Endothelial cell of umbilical vein (primary cell): ENCODE results near the gene LARGE1. TPM values are rescaled to one million over a fixed set of nuclear protein-coding genes. Genes with fewer than 3 reads are reported as not detected.

Experiments used
- BruUV-seq: library from RNA; stranded (reverse); fragments of 400-500 nt; replicated peaks from 2 replicates; lab custom pipeline; 2021; lab: Mats Ljungman, UMichigan
- CTCF ChIA-PET: fragments of 300-600, 350-600 bp; sonication (Branson Sonifier 250); formaldehyde crosslinking; loops from one replicate; lab custom pipeline; 2021; ENCODE audit warnings: antibody characterized with exemption, inconsistent platforms; lab: Charles Lee
- POLR2A ChIA-PET: fragments of 300-600, 350-600 bp; sonication (Branson Sonifier 250); formaldehyde crosslinking; loops from one replicate; lab custom pipeline; 2021; ENCODE audit warnings: antibody characterized with exemption, inconsistent platforms; lab: Charles Lee
- DNase-seq: peaks from one replicate; pipeline ENCODE4 v3.0.0-alpha.2; 2011; ENCODE audit warnings: low read depth, low spot score
- FAIRE-seq: peaks from 2 replicates; lab custom pipeline; 2011; peaks lifted over from hg19 to GRCh38; lab: Jason Lieb, UNC
- H2AFZ ChIP-seq: 2 replicates; pipeline ENCODE4 v1.6.0; 2012; ENCODE audit warnings: low read depth, low read length, control low read depth, inconsistent platforms
- H3K27ac ChIP-seq: 2 replicates; pipeline ENCODE4 v1.5.1; 2011; ENCODE audit warnings: low read depth, mild to moderate bottlenecking, control low read depth, low read length, moderate library complexity; ENCODE audit not compliant: insufficient read depth
- H3K27me3 ChIP-seq, 2 experiments: 2 replicates each; pipeline versions ENCODE4 v1.6.0 to v1.6.1; 2011; ENCODE audit warnings: low read length in 2 of 2, mixed read lengths in 1 of 2; ENCODE audit not compliant: control insufficient read depth in 2 of 2, insufficient read depth in 2 of 2
- H3K36me3 ChIP-seq, 2 experiments: 2 replicates in 1 of 2; 3 replicates in 1 of 2; pipeline ENCODE4 v1.5.1; 2011; ENCODE audit warnings: low read length in 2 of 2, mild to moderate bottlenecking in 1 of 2, moderate library complexity in 1 of 2; ENCODE audit not compliant: control insufficient read depth in 2 of 2, insufficient read depth in 2 of 2; ENCODE audit errors: extremely low read depth in 1 of 2
- H3K4me1 ChIP-seq: 3 replicates; pipeline ENCODE4 v1.5.1; 2011; ENCODE audit warnings: mild to moderate bottlenecking, low read length; ENCODE audit not compliant: control insufficient read depth, insufficient read depth; ENCODE audit errors: extremely low read depth
- H3K4me2 ChIP-seq: 2 replicates; pipeline ENCODE4 v1.6.1; 2011; ENCODE audit warnings: low read length, control low read depth, mixed read lengths; ENCODE audit not compliant: insufficient read depth
- H3K4me3 ChIP-seq, 3 experiments: fragments of 200-600 bp in 1 of 3; sonication (generic), shearing (Covaris generic) in 1 of 3; replicated peaks in 1 of 3; 2 replicates each; pipeline ENCODE4 v1.5.1; 2011 to 2016; ENCODE audit warnings: control low read depth in 3 of 3, low read length in 3 of 3, mild to moderate bottlenecking in 2 of 3, inconsistent platforms in 1 of 3, low read depth in 1 of 3, moderate library complexity in 1 of 3; ENCODE audit not compliant: insufficient read depth in 1 of 3
- H3K79me2 ChIP-seq: 2 replicates; pipeline ENCODE4 v1.6.0; 2012; ENCODE audit warnings: low read length, inconsistent platforms; ENCODE audit not compliant: control insufficient read depth, insufficient read depth
- H3K9ac ChIP-seq: replicated peaks from 2 replicates; pipeline ENCODE3; 2011; ENCODE audit warnings: low read length, control low read depth; ENCODE audit not compliant: insufficient read depth; ENCODE audit errors: extremely low read depth
- H3K9me1 ChIP-seq: replicated peaks from 3 replicates; pipeline ENCODE4 v1.6.0; 2011; ENCODE audit warnings: mild to moderate bottlenecking, low read length; ENCODE audit not compliant: control insufficient read depth, insufficient read depth; ENCODE audit errors: extremely low read depth
- H3K9me3 ChIP-seq: replicated peaks from 2 replicates; pipeline ENCODE4 v1.5.1; 2012; ENCODE audit warnings: low read length, inconsistent platforms; ENCODE audit not compliant: control insufficient read depth, insufficient read depth
- H4K20me1 ChIP-seq: replicated peaks from 2 replicates; pipeline ENCODE3; 2011; ENCODE audit warnings: mild to moderate bottlenecking, low read length; ENCODE audit not compliant: control insufficient read depth, insufficient read depth; ENCODE audit errors: extremely low read depth
- EZH2 ChIP-seq: IDR thresholded peaks from 2 replicates; pipeline ENCODE4 v1.6.1; 2012; ENCODE audit warnings: borderline replicate concordance, low read depth, mild to moderate bottlenecking, moderate library complexity, low read length, inconsistent platforms; ENCODE audit not compliant: severe bottlenecking
- FOS ChIP-seq: IDR thresholded peaks from 2 replicates; pipeline ENCODE4 v1.6.1; 2011; ENCODE audit warnings: mild to moderate bottlenecking, low read length, moderate library complexity, borderline replicate concordance; ENCODE audit not compliant: insufficient read depth
- GATA2 ChIP-seq: IDR thresholded peaks from 2 replicates; pipeline ENCODE4 v1.7.0; 2011; ENCODE audit warnings: low read depth, mild to moderate bottlenecking, moderate library complexity, mixed read lengths, low read length; ENCODE audit not compliant: insufficient read length, insufficient read depth
- JUN ChIP-seq: IDR thresholded peaks from 2 replicates; pipeline ENCODE4 v1.6.1; 2011; ENCODE audit warnings: borderline replicate concordance, low read depth; ENCODE audit not compliant: insufficient read length, insufficient read depth
- MYC ChIP-seq: IDR thresholded peaks from one replicate; pipeline ENCODE4 v1.6.1; 2011; ENCODE audit warnings: mild to moderate bottlenecking, low read depth, low read length
- POLR2A ChIP-seq: IDR thresholded peaks from 2 replicates; pipeline ENCODE4 v1.6.1; 2012; ENCODE audit warnings: low read depth, mild to moderate bottlenecking, control low read depth, low read length
- POLR2AphosphoS5 ChIP-seq: IDR thresholded peaks from 2 replicates; pipeline ENCODE4 v1.6.1; 2012; ENCODE audit warnings: low read depth, mild to moderate bottlenecking, control low read depth, low read length, moderate library complexity; ENCODE audit not compliant: insufficient read depth
- dilution Hi-C: fragments of 300-500 bp; cut with MboI; formaldehyde crosslinking; loops from one replicate; pipeline ENCODE4 v1.15.0; 2019; ENCODE audit warnings: low sequenced_read_pairs; ENCODE audit not compliant: extremely low pct_ligation_motif_present
- intact Hi-C: fragments of 100-400 bp; cut with micrococcal nuclease; formaldehyde crosslinking; loops from one replicate; pipeline ENCODE4 v1.10.0; 2022
- polyA plus RNA-seq, 4 experiments: library from polyadenylated mRNA; depleted of rRNA in 3 of 4; stranded (reverse) in 3 of 4; unstranded in 1 of 4; fragments of >200 nt; gene quantifications; 2 replicates each; pipeline versions ENCODE4 v1.2.1 to v1.2.3, GENCODE V29; 2011 to 2012; ENCODE audit warnings: missing spikeins in 1 of 4
- total RNA-seq: library from RNA; stranded (reverse); gene quantifications from 2 replicates; pipeline ENCODE4 v1.2.3, GENCODE V29; 2021
- TF ChIP-seq, protein P1 (sequence below), 2 donors: IDR thresholded peaks; 1 replicate in 1 of 2; 2 replicates in 1 of 2; pipeline ENCODE4 v1.5.1; 2011; ENCODE audit warnings: low read length in 2 of 2, mild to moderate bottlenecking in 2 of 2, moderate library complexity in 2 of 2, control low read depth in 1 of 2, inconsistent platforms in 1 of 2, low read depth in 1 of 2; ENCODE audit not compliant: insufficient read depth in 1 of 2; ENCODE audit errors: extremely low read depth in 1 of 2
- TF ChIP-seq, protein P2 (sequence below): IDR thresholded peaks from 2 replicates; pipeline ENCODE4 v1.6.1; 2011; ENCODE audit not compliant: insufficient read depth, insufficient read length

LARGE1 gene
- total and polyA plus RNA-seq, 2 donors (not counting 3 experiments of a cell fraction or from before 2014, with no cell fraction given), result 0.95 to 4.4 TPM

DNA sequence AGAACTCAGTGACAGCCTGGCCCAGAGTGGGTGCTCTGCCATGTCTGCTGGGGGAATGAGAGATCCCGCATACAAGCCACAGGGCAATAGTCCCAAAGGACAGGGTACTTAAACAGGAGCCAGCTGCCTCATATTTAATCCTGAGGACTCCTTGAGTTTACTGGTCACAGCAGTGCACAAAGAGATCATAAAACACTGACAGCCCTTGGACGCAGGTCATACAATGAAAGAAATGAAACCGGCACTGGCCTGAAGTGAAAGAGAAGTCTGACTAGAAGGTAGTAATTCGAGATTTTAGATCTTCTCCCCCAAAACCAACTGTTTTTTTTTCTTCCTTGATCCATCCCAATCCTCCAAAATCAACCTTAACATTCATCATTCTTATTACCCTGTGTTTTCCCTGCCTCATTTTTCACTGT, 562.3 kb downstream of the LARGE1 start:
- H3K36me3 ChIP-seq, result no peaks in the 10 kb centered on the region
- DNase-seq (no peak), FAIRE-seq (no peak)
- H3K4me3 ChIP-seq, result no peak overlapping the region
- no peaks in the 10 kb centered on the region for H3K9me1 ChIP-seq
- H4K20me1 ChIP-seq, result no peaks in the 10 kb centered on the region
- H3K27ac ChIP-seq, result no peak overlapping the region
- dilution Hi-C loops (no loop called here), intact Hi-C loops (no loop called here)
- TF ChIP-seq EZH2 (no peak), POLR2A (no peak), FOS (no peak), GATA2 (no peak), POLR2AphosphoS5 (no peak), JUN (no peak), MYC (no peak)
- TF ChIP-seq, protein P1, sequence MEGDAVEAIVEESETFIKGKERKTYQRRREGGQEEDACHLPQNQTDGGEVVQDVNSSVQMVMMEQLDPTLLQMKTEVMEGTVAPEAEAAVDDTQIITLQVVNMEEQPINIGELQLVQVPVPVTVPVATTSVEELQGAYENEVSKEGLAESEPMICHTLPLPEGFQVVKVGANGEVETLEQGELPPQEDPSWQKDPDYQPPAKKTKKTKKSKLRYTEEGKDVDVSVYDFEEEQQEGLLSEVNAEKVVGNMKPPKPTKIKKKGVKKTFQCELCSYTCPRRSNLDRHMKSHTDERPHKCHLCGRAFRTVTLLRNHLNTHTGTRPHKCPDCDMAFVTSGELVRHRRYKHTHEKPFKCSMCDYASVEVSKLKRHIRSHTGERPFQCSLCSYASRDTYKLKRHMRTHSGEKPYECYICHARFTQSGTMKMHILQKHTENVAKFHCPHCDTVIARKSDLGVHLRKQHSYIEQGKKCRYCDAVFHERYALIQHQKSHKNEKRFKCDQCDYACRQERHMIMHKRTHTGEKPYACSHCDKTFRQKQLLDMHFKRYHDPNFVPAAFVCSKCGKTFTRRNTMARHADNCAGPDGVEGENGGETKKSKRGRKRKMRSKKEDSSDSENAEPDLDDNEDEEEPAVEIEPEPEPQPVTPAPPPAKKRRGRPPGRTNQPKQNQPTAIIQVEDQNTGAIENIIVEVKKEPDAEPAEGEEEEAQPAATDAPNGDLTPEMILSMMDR (IDR thresholded peaks at IDR 0.05; ENCODE audit: extremely low read depth in 1 of 2, insufficient read depth in 1 of 2, low read depth in 1 of 2, low read length in 2 of 2), result no peak
- TF ChIP-seq, protein P2, sequence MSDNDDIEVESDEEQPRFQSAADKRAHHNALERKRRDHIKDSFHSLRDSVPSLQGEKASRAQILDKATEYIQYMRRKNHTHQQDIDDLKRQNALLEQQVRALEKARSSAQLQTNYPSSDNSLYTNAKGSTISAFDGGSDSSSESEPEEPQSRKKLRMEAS, result no peak
- H3K27me3 ChIP-seq, result no peaks in the 10 kb centered on the region
- ChIA-PET CTCF (no interaction called here), POLR2A (no interaction called here)
- no peaks in the 10 kb centered on the region for H3K79me2 ChIP-seq
- no peaks in the 10 kb centered on the region for H3K4me1 ChIP-seq
- H2AFZ ChIP-seq, result no peak overlapping the region
- no peak overlapping the region for H3K9ac ChIP-seq
- peaks cover 2% of the 10 kb centered on the region for H3K9me3 ChIP-seq
- BruUV-seq, result no TSS peak
- H3K4me2 ChIP-seq, result no peak overlapping the region
